ENCODE data around the gene CBFA2T2.

Gene CBFA2T2

GRCh38 chr20:33545763-33546162 lies 55.9 kb downstream of the CBFA2T2 start:
- no peaks in the 10 kb centered on the region for H3K9me3 ChIP-seq (ENCODE audit: control insufficient read depth, low read length)
- H3K36me3 ChIP-seq (ENCODE audit: control insufficient read depth, insufficient read depth, low read length), result no peaks in the 10 kb centered on the region

DNA sequence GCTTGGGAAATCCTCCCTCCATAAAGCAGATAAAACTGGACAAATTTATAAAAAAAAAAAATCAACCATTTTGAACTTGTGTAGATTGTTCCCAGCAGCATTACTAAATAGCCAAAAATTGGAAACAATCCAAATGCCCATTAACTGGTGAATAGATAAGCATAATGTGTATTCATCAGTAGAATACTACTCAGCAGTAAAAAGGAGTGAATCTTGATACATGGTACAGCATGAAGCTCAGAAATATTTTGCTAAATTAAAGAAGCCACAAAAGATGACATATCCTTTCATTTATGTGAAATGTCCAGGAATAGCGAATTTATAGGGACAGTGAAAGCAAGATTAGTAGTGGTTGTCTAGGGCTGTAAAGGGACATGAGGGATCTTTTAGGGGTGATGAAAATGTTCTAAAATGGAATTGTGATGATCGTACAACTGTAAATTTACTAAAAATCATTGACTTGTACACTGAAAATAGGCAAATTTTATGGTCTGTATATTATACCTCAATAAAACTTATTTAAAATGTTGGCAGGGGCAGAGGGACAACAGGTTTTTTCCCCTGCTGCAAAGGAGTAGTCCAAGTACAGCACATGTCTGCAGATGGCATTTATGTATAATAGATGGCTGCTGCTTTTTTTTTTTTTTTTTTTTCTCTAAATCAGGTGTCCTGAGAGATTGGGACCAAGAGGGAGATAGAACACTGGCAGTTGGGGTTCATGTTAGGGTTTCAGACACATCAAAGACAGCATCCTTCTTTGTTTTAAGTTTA lies 59.5 kb downstream of the CBFA2T2 start:
- H3K9me3 ChIP-seq (ENCODE audit: control insufficient read depth, low read length), result no peaks in the 10 kb centered on the region
- no peak overlapping the region for H3K27ac ChIP-seq (ENCODE audit: insufficient read depth, low read depth, low read length, poor library complexity, severe bottlenecking)
- H3K27me3 ChIP-seq (ENCODE audit: control insufficient read depth, insufficient read depth, low read length, poor library complexity, severe bottlenecking), result no peaks in the 10 kb centered on the region
- H3K4me1 ChIP-seq (ENCODE audit: control insufficient read depth, insufficient read depth, low read length), result no peaks in the 10 kb centered on the region
- no peaks in the 10 kb centered on the region for H3K36me3 ChIP-seq (ENCODE audit: control insufficient read depth, insufficient read depth, low read length)
- WGBS, 2 experiments, result 94 to 100% methylated on average over 1 to 2 of the region's 2 CpGs
- H3K4me3 ChIP-seq (ENCODE audit: insufficient read depth, low read depth, low read length), result no peak overlapping the region

More at GRCh38 chr20:33545763-33546162, 55.9 kb downstream of the CBFA2T2 start:
- Histone ChIP-seq H3K4me3 (ENCODE audit: insufficient read depth, low read depth, low read length) (no peak overlapping the region), H3K4me1 (ENCODE audit: control insufficient read depth, insufficient read depth, low read length) (no peaks in the 10 kb centered on the region), H3K27me3 (ENCODE audit: control insufficient read depth, insufficient read depth, low read length, poor library complexity, severe bottlenecking) (no peaks in the 10 kb centered on the region), H3K27ac (ENCODE audit: insufficient read depth, low read depth, low read length, poor library complexity, severe bottlenecking) (no peak overlapping the region)

GRCh38 chr20:33551778-33552177 lies 61.9 kb downstream of the CBFA2T2 start:
- 80 to 100% methylated on average over 1 of the region's 1 CpG for WGBS, 2 experiments
- no peak overlapping the region for H3K27ac ChIP-seq (ENCODE audit: insufficient read depth, low read depth, low read length, poor library complexity, severe bottlenecking)
- no peaks in the 10 kb centered on the region for H3K27me3 ChIP-seq (ENCODE audit: control insufficient read depth, insufficient read depth, low read length, poor library complexity, severe bottlenecking)
- no peaks in the 10 kb centered on the region for H3K36me3 ChIP-seq (ENCODE audit: control insufficient read depth, insufficient read depth, low read length)
- H3K4me1 ChIP-seq (ENCODE audit: control insufficient read depth, insufficient read depth, low read length), result no peaks in the 10 kb centered on the region
- no peaks in the 10 kb centered on the region for H3K9me3 ChIP-seq (ENCODE audit: control insufficient read depth, low read length)
- H3K4me3 ChIP-seq (ENCODE audit: insufficient read depth, low read depth, low read length), result no peak overlapping the region

DNA sequence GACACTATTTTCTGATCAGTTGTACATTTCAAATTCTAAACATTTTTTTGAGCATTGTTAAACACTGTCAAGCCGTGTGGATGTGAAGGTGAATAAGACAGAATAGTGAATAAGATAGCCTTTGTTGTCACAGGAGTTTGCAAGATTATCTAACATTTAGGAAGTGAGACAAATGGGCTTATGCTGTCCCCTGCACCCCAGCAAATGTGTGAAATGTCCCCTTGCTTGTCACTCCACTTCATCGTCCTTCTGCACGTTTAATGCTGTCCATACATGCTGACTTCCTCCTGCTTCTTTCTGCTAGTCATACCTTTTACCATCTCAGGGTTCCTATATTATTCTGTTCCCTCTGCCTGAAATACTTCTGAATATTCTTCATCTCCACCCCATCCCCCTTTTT lies 62.6 kb downstream of the CBFA2T2 start:
- WGBS, 2 experiments, result 86 to 88% methylated on average over 3 of the region's 3 CpGs
- Histone ChIP-seq H3K27ac (ENCODE audit: insufficient read depth, low read depth, low read length, poor library complexity, severe bottlenecking) (no peak overlapping the region), H3K4me1 (ENCODE audit: control insufficient read depth, insufficient read depth, low read length) (no peaks in the 10 kb centered on the region), H3K4me3 (ENCODE audit: insufficient read depth, low read depth, low read length) (no peak overlapping the region), H3K27me3 (ENCODE audit: control insufficient read depth, insufficient read depth, low read length, poor library complexity, severe bottlenecking) (no peaks in the 10 kb centered on the region), H3K9me3 (ENCODE audit: control insufficient read depth, low read length) (no peaks in the 10 kb centered on the region), H3K36me3 (ENCODE audit: control insufficient read depth, insufficient read depth, low read length) (no peaks in the 10 kb centered on the region)

DNA sequence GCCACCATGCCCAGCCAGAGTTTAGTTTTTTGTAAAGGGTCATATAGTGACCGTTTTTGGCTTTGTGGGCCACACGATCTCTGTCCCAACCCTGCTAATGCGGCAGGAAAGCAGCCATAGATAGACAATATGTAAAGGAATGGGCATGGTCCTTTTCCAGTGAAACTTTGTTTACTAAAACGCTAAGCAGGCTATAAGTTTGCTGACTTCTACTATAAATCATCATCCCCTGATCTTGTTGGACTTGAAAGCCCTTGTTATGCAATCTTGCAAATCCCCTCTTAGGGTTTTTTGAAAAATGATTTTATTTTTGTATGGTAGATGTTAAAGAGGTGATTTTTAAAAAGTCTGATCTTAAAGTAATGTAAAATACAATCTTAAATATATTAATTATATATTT lies 63.6 kb downstream of the CBFA2T2 start:
- H3K36me3 ChIP-seq (ENCODE audit: control insufficient read depth, insufficient read depth, low read length), result no peaks in the 10 kb centered on the region
- H3K27me3 ChIP-seq (ENCODE audit: control insufficient read depth, insufficient read depth, low read length, poor library complexity, severe bottlenecking), result no peaks in the 10 kb centered on the region
- no peak overlapping the region for H3K4me3 ChIP-seq (ENCODE audit: insufficient read depth, low read depth, low read length)
- WGBS, 2 experiments, result 95 to 99% methylated on average over 4 of the region's 4 CpGs
- no peaks in the 10 kb centered on the region for H3K4me1 ChIP-seq (ENCODE audit: control insufficient read depth, insufficient read depth, low read length)
- H3K9me3 ChIP-seq (ENCODE audit: control insufficient read depth, low read length), result no peaks in the 10 kb centered on the region
- H3K27ac ChIP-seq (ENCODE audit: insufficient read depth, low read depth, low read length, poor library complexity, severe bottlenecking), result no peak overlapping the region

- no peak overlapping the region for H3K4me3 ChIP-seq (ENCODE audit: insufficient read depth, low read depth, low read length)
- H3K27ac ChIP-seq (ENCODE audit: insufficient read depth, low read depth, low read length, poor library complexity, severe bottlenecking), result no peak overlapping the region
- WGBS, 2 experiments, result 59 to 61% methylated on average over 2 of the region's 2 CpGs
- H3K36me3 ChIP-seq (ENCODE audit: control insufficient read depth, insufficient read depth, low read length), result no peaks in the 10 kb centered on the region
- no peaks in the 10 kb centered on the region for H3K4me1 ChIP-seq (ENCODE audit: control insufficient read depth, insufficient read depth, low read length)
- no peaks in the 10 kb centered on the region for H3K9me3 ChIP-seq (ENCODE audit: control insufficient read depth, low read length)
- H3K27me3 ChIP-seq (ENCODE audit: control insufficient read depth, insufficient read depth, low read length, poor library complexity, severe bottlenecking), result no peaks in the 10 kb centered on the region
These were observed 65.1 kb downstream of the CBFA2T2 start for GRCh38 chr20:33554914-33555420.

- Histone ChIP-seq H3K36me3 (ENCODE audit: control insufficient read depth, insufficient read depth, low read length) (no peaks in the 10 kb centered on the region), H3K27ac (ENCODE audit: insufficient read depth, low read depth, low read length, poor library complexity, severe bottlenecking) (no peak overlapping the region), H3K27me3 (ENCODE audit: control insufficient read depth, insufficient read depth, low read length, poor library complexity, severe bottlenecking) (no peaks in the 10 kb centered on the region), H3K4me1 (ENCODE audit: control insufficient read depth, insufficient read depth, low read length) (no peaks in the 10 kb centered on the region), H3K4me3 (ENCODE audit: insufficient read depth, low read depth, low read length) (no peak overlapping the region), H3K9me3 (ENCODE audit: control insufficient read depth, low read length) (no peaks in the 10 kb centered on the region)
- WGBS, 2 experiments, result 94 to 96% methylated on average over 3 of the region's 3 CpGs
These were observed 65.9 kb downstream of the CBFA2T2 start for GRCh38 chr20:33555755-33556154.

- no peaks in the 10 kb centered on the region for H3K9me3 ChIP-seq (ENCODE audit: control insufficient read depth, low read length)
- WGBS, 2 experiments, result 92 to 93% methylated on average over 3 of the region's 3 CpGs
- H3K4me1 ChIP-seq (ENCODE audit: control insufficient read depth, insufficient read depth, low read length), result no peaks in the 10 kb centered on the region
- no peaks in the 10 kb centered on the region for H3K27me3 ChIP-seq (ENCODE audit: control insufficient read depth, insufficient read depth, low read length, poor library complexity, severe bottlenecking)
- H3K36me3 ChIP-seq (ENCODE audit: control insufficient read depth, insufficient read depth, low read length), result no peaks in the 10 kb centered on the region
- no peak overlapping the region for H3K4me3 ChIP-seq (ENCODE audit: insufficient read depth, low read depth, low read length)
- H3K27ac ChIP-seq (ENCODE audit: insufficient read depth, low read depth, low read length, poor library complexity, severe bottlenecking), result no peak overlapping the region
These were observed 66.3 kb downstream of the CBFA2T2 start for GRCh38 chr20:33556246-33556645.

DNA sequence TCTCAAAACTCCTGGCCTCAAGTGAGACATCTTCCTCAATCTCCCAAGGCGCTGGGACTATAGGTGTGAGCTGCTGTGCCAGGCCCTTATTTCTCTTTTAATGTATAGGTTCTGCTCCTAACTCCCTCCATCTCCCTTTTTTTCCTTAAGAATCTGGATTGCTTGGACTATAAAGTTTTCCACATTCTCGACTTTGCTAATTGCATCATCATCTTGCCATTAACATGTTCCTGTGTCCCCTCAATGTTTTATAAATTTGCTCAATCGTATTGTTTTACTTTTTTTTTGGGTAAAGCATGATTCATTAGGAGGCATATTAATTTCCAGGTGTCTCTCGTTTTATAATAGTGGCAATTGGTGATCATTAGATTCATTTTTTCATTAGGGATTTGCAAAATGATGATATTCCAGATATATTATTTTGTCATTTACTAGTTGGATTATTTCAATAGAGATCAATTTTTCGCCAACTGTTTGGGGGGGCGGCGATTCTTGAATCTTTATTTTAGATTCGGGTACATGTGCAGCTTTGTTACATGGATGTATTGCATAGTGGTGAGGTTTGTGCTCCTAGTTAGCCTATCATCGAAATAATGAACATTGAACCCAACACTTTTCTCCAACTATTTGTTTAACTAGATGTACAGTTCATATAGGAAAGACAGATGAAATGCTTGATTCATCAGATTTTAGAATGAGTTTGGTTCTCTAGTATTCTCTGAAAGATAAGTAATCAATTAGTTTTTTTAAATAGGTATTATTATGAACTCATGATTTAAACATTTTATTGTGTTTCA lies 68.7 kb downstream of the CBFA2T2 start:
- Histone ChIP-seq H3K4me1 (ENCODE audit: control insufficient read depth, insufficient read depth, low read length) (peaks cover 5% of the 10 kb centered on the region), H3K4me3 (ENCODE audit: insufficient read depth, low read depth, low read length) (no peak overlapping the region), H3K27ac (ENCODE audit: insufficient read depth, low read depth, low read length, poor library complexity, severe bottlenecking) (no peak overlapping the region), H3K9me3 (ENCODE audit: control insufficient read depth, low read length) (no peaks in the 10 kb centered on the region), H3K27me3 (ENCODE audit: control insufficient read depth, insufficient read depth, low read length, poor library complexity, severe bottlenecking) (no peaks in the 10 kb centered on the region), H3K36me3 (ENCODE audit: control insufficient read depth, insufficient read depth, low read length) (no peaks in the 10 kb centered on the region)
- whole genome bisulfite sequencing, 2 experiments, result 97 to 99% methylated on average over 6 to 8 of the region's 9 CpGs

- Histone ChIP-seq H3K27me3 (ENCODE audit: control insufficient read depth, insufficient read depth, low read length, poor library complexity, severe bottlenecking) (no peaks in the 10 kb centered on the region), H3K27ac (ENCODE audit: insufficient read depth, low read depth, low read length, poor library complexity, severe bottlenecking) (no peak overlapping the region), H3K4me3 (ENCODE audit: insufficient read depth, low read depth, low read length) (no peak overlapping the region), H3K9me3 (ENCODE audit: control insufficient read depth, low read length) (no peaks in the 10 kb centered on the region), H3K36me3 (ENCODE audit: control insufficient read depth, insufficient read depth, low read length) (no peaks in the 10 kb centered on the region), H3K4me1 (ENCODE audit: control insufficient read depth, insufficient read depth, low read length) (peaks cover 5% of the 10 kb centered on the region)
- WGBS, 2 experiments, result 92% methylated on average over 2 of the region's 2 CpGs
These were observed 69.3 kb downstream of the CBFA2T2 start for GRCh38 chr20:33559212-33559611.
